Measurements from ENCODE around the gene ECPAS.

DNA sequence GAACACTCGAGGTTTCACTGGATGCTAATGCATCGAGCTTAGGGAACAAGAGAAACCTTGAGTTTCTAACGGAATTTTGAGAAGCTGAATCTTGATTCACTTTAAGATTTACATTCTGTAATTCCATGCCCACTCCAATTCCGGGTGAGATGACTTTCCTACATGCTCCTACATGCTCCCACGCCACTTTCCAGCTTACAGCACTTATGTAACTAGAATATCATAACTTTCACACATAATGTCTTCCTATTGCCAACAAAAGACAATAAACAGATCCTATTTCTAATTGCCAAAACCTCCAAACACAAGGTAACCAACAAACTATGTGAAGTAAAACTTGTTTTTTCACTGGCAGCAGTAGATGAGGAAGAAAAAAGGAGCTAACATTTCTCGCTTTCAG lies 72.9 kb downstream of the ECPAS start:
- TF ChIP-seq, protein P1, sequence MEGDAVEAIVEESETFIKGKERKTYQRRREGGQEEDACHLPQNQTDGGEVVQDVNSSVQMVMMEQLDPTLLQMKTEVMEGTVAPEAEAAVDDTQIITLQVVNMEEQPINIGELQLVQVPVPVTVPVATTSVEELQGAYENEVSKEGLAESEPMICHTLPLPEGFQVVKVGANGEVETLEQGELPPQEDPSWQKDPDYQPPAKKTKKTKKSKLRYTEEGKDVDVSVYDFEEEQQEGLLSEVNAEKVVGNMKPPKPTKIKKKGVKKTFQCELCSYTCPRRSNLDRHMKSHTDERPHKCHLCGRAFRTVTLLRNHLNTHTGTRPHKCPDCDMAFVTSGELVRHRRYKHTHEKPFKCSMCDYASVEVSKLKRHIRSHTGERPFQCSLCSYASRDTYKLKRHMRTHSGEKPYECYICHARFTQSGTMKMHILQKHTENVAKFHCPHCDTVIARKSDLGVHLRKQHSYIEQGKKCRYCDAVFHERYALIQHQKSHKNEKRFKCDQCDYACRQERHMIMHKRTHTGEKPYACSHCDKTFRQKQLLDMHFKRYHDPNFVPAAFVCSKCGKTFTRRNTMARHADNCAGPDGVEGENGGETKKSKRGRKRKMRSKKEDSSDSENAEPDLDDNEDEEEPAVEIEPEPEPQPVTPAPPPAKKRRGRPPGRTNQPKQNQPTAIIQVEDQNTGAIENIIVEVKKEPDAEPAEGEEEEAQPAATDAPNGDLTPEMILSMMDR (IDR thresholded peaks at IDR 0.05) = no peak
- TF ChIP-seq ZFX (IDR thresholded peaks at IDR 0.05; ENCODE audit: borderline replicate concordance) = no peak

Data from 22Rv1 (cell line).